ENCODE measurements around the gene DYNLT4.
"Not testable (repeated sequence)": the region's sequence is repeated elsewhere in the genome, so short reads cannot be mapped to it uniquely, and the experiment has no call there.

The DYNLT4 gene

DNA sequence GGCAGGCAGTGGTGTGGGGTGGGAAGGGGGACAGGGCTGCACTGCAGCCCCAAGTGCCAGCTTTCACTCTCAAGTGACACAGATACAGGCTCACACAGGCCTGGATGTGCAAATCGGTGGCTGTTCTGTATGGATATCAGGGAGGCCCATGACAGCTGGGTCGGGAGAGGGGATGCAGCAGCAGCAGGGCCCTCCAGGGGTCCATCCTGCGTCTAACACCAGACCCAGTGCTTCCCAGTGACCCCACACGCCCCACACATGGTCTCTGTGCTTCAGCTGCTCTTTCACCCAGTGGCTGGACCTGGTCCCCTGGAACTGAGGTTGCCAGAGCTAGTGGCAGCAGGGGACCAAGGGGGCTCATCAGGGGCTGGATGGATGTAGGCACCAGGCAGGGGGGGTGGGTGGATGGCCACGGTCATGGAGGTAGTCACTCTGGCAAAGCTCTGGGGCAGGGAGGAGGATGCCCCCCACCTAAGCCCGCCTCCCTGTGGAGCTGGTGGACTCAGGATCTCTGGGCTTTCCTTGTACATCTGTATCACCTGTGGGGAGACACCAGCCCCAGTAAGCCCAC lies 15.1 kb upstream of the DYNLT4 start:
- no peak for DNase-seq
- Mint-ChIP-seq H3K27me3 (no peaks in the 10 kb centered on the region), H3K27ac (no peak overlapping the region), H3K4me3 (no peak overlapping the region), H3K4me1 (ENCODE audit: low read depth) (peaks cover 35% of the 10 kb centered on the region), H3K36me3 (ENCODE audit: low read depth) (peaks cover 4% of the 10 kb centered on the region), H3K9me3 (no peaks in the 10 kb centered on the region)

DNA sequence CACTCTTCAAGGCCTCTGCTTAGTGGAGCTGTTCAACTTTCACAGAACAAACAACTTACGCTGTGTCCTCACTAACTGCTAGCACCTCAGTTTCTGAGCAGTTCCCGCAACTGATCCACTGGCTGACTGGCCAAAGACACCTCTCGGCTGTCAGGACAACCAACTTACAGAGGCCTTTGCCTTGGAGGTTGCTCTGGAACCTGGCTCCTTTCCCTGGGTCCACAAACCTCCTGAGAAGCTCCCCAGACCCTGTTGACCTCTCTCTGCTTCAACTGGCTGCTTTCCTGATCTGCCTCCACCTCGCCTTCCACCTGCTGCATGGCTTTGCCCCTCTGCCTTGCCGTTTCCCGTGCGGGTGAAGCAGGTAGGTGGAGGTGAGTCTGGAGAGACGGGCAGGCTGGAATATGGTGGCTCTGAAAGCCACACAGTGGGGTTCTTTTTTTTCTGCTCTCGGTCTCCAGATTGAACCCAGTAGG lies 14.1 kb upstream of the DYNLT4 start:
- peak overlapping the region; percentile 88 for H3K4me3 Mint-ChIP-seq
- H3K27me3 Mint-ChIP-seq, result no peaks in the 10 kb centered on the region
- H3K36me3 Mint-ChIP-seq (ENCODE audit: low read depth), result peaks cover 5% of the 10 kb centered on the region
- H3K4me1 Mint-ChIP-seq (ENCODE audit: low read depth), result peaks cover 39% of the 10 kb centered on the region
- DNase-seq, result no peak
- H3K9me3 Mint-ChIP-seq, result no peaks in the 10 kb centered on the region
- peak overlapping the region; percentile 100 for H3K27ac Mint-ChIP-seq

DNA sequence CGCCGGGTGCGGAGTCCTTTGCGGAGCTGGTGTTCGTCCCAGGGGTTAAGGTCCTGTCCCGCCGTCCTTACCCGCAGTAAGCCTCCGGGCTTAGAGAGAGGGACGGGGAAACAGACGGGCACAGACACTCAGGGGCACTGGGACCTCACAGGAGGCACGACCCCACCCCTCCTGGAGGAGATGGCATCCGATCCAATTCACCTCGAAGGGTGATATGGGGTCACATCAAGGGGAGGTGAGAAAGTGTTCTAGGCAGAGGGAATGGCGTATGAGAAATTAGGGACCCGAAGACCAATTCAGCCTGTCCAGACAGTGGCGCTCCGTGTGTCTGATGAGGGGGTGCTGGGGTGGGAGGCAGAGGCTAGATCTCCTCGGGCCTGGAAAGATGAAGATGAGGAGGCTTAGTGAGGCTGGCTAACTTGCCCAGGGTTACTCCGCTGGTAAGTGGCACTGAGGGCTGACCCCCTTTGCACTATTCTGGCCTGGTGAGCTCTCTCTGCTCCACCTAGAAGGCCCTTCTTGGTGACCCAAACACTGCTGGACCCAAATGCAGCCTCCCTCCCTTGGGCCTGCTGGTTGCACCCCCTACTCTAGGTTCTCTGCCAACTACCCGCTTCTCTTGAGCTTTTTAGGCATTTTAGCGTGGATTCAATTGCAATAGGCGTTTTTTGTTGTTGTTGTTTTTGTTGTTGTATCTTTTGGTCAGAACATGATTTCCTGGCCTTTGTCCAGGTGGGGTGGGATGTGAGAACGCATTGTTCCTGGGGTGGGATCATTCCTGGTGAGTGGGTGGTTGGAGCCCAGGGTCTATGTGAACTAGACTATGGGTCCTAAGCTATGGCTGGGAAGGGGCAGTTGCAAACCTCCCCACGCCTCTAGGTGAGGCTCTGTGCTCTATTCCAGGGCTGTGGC lies 13.4 kb upstream of the DYNLT4 start:
- no peak for DNase-seq
- peak overlapping the region; percentile 88 for H3K4me3 Mint-ChIP-seq
- peaks cover 10% of the 10 kb centered on the region for H3K36me3 Mint-ChIP-seq (ENCODE audit: low read depth)
- H3K9me3 Mint-ChIP-seq, result no peaks in the 10 kb centered on the region
- H3K4me1 Mint-ChIP-seq (ENCODE audit: low read depth), result peaks cover 42% of the 10 kb centered on the region
- H3K27ac Mint-ChIP-seq, result peak overlapping the region; percentile 100
- H3K27me3 Mint-ChIP-seq, result no peaks in the 10 kb centered on the region

DNA sequence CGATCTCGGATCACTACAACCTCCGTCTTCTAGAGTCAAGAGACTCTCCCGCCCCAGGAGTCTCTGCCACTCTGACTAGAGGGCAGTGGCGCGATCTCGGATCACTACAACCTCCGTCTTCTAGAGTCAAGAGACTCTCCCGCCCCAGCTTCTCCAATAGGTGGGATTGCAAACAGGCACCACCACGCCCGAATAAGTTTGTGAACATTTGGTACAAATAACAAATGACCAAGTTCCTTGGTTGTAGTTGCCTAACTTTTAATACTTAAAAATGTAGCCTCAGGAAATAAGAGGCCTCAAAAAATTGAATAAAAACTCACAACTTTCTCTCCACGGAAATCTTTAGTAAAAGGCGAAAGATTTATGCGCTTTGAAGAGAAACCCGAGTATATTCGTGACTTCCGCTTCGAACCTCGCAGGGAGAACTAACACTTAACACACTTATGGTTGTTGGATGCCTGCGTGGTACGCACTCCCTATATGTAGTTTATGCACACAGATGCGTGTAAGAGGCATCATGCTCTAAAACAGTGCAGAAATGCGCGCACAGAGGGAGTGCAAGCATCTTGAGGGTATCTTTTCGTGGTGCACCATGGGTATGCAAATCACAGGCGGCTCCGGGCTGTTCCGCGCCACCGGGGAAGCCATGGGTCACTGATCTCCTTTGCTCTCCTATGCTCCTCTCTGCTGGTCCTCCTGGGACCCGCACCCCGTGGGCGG lies 12.6 kb upstream of the DYNLT4 start:
- peaks cover 50% of the 10 kb centered on the region for H3K4me1 Mint-ChIP-seq (ENCODE audit: low read depth)
- no peaks in the 10 kb centered on the region for H3K27me3 Mint-ChIP-seq
- peak; percentile 91 for DNase-seq
- peaks cover 18% of the 10 kb centered on the region for H3K36me3 Mint-ChIP-seq (ENCODE audit: low read depth)
- peak overlapping the region; percentile 88 for H3K4me3 Mint-ChIP-seq
- H3K27ac Mint-ChIP-seq, result peak overlapping the region; percentile 100
- H3K9me3 Mint-ChIP-seq, result no peaks in the 10 kb centered on the region

DNA sequence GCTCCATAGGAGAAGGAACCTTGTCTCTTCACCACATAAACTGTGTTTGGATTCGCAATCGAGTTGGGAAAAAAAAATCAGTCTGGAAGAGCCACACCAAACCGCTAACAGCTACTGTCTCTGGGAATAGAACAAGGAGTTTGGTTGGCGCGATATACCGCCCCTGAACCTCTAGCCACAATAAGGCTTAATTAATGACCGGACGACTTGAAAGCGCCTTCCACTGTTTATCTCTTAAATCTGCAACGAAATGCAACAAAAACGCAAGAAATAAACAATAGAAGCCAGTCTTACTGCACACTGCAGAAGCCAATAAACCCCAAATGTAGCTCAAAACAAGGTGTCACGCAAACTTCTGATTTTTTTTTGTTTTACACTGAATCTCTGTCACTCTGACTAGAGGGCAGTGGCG lies 12.1 kb upstream of the DYNLT4 start:
- Mint-ChIP-seq H3K27me3 (no peaks in the 10 kb centered on the region), H3K4me1 (ENCODE audit: low read depth) (peaks cover 52% of the 10 kb centered on the region), H3K27ac (peak overlapping the region; percentile 100), H3K9me3 (no peaks in the 10 kb centered on the region), H3K4me3 (peak overlapping the region; percentile 88), H3K36me3 (ENCODE audit: low read depth) (peaks cover 24% of the 10 kb centered on the region)
- no peak for DNase-seq

DNA sequence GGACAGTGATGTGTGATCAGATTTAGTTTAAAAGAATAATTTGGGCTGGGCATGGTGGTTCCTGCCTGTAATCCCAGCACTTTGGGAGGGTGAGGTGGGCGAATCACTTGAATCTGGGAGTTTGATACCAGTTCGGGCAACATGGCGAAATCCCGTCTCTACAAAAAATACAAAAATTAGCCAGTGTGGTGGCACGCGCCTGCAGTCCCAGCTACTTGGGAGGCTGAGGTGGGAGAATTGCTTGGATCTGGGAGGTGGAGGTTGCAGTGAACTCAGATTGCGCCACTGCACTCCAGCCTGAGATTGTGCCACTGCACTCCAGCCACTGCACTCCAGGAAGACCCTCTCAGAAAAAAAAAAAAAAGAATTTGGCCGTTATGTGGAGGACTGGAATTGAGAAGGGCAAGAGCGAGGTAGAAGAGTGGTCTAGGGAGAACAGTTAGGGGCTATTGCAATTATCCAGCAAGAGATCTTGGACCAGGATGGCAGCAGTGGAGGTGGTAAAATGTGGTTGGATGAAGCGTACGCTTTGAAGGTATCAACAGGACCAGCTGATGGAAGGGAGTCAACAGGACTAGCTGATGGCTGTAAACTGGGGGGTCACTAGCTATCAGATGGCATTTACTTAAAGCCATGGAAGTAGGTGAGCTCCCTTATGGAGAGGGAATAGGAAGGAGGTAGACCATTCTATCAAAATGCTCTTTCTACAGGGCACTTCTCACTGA lies 10.8 kb upstream of the DYNLT4 start:
- Mint-ChIP-seq H3K4me3 (peak overlapping the region; percentile 16), H3K4me1 (ENCODE audit: low read depth) (peaks cover 58% of the 10 kb centered on the region), H3K9me3 (no peaks in the 10 kb centered on the region), H3K27me3 (no peaks in the 10 kb centered on the region), H3K27ac (peak overlapping the region; percentile 68), H3K36me3 (ENCODE audit: low read depth) (peaks cover 29% of the 10 kb centered on the region)
- no peak for DNase-seq

DNA sequence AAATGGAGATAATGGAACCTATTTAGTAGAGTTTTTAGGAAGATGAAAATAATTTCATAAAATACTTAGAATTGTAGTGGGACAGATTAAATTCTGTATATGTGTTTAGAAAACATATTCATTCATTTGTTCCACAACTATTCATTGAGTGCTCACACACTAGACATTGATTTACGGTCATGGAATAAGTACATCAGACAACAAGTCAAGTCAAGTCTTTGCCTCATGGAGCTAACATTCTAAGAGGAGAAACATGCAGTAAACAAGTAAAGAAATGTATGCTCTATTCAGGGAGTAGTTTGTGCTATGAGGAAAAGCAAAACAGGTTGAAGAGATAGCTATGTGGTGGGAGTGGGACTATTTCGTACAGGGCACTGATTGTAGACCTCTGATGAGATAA lies 10.2 kb upstream of the DYNLT4 start:
- no peak for DNase-seq
- peaks cover 65% of the 10 kb centered on the region for H3K4me1 Mint-ChIP-seq (ENCODE audit: low read depth)
- H3K9me3 Mint-ChIP-seq, result no peaks in the 10 kb centered on the region
- no peaks in the 10 kb centered on the region for H3K27me3 Mint-ChIP-seq
- H3K4me3 Mint-ChIP-seq, result no peak overlapping the region
- H3K36me3 Mint-ChIP-seq (ENCODE audit: low read depth), result peaks cover 29% of the 10 kb centered on the region
- peak overlapping the region; percentile 34 for H3K27ac Mint-ChIP-seq

DNA sequence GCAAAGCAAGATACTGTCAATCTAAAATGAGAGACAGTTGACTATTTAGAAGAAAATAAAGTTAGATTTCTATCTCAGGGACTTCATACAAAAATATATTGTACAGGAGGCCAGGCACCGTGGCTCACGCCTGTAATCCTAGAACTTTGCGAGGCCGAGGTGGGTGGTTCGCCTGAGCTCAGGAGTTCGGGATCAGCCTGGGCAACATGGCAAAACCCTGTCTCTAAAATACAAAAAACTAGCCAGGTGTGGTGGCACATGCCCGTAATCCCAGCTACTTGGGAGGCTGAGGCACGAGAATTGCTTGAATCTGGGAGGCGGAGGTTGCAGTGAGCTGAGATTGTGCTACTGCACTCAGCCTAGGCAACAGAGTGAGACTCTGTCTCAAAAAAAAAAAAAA lies 8.8 kb upstream of the DYNLT4 start:
- DNase-seq, H3K4me3 Mint-ChIP-seq, H3K9me3 Mint-ChIP-seq, H3K27me3 Mint-ChIP-seq: not testable (repeated sequence)
- Mint-ChIP-seq H3K36me3 (ENCODE audit: low read depth) (peaks cover 43% of the 10 kb centered on the region), H3K27ac (peak overlapping the region; percentile 99), H3K4me1 (ENCODE audit: low read depth) (peaks cover 77% of the 10 kb centered on the region)

DNA sequence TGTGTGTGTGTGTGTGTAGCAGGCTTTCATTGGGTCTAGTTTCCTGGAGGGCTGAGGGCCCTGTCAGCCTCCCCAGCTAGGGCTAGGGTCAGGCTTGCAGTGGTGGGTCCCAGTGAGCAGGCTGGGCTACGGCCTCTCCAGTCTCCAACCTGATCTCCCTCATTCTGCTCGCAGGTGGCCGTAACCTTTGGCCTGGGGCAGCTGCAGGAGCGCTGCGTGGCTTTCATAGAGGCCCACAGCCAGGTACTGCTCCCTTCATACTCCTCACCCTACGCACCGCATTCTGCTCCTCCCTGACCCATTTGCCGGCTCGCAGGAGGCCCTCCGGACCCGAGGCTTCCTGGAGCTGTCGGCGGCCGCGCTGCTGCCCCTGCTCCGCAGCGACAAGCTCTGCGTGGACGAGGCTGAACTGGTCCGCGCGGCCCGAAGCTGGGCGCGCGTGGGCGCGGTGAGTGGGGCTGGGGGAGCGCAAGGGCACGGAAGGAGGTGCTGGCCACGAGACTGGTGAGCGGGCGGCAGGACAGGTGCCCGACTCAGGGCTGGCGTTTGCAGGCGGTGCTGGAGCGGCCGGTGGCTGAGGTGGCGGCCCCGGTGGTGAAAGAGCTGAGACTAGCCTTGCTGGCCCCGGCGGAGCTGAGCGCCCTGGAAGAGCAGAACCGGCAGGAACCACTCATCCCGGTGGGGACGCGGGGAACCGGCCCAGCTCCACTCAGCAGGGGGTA lies 5.8 kb upstream of the DYNLT4 start:
- DNase-seq, result no peak
- Mint-ChIP-seq H3K27me3 (no peaks in the 10 kb centered on the region), H3K27ac (peak overlapping the region; percentile 99), H3K36me3 (ENCODE audit: low read depth) (peaks cover 66% of the 10 kb centered on the region), H3K4me1 (ENCODE audit: low read depth) (peaks cover 78% of the 10 kb centered on the region), H3K4me3 (peak overlapping the region; percentile 80), H3K9me3 (no peaks in the 10 kb centered on the region)

DNA sequence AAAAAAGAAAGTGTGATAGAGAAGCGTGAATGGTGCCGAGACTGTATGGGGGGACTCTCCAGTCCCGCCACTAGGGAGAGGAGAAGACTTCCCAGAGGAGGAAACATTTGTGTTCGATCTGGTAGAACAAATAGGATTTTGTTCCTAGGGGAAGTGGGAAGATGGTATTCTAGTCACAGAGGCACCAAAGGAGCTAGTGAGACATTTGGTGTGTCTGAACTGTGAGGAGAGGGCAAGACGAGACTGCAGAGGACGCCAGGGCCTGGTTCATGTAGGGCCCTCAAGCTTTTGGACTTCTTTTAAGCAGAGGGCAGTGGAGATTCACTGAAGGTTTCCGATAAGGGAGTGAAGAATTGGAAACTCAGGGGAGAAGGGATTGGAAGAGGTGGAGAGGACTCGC lies 4.1 kb upstream of the DYNLT4 start:
- Mint-ChIP-seq H3K27ac (peak overlapping the region; percentile 99), H3K9me3 (no peaks in the 10 kb centered on the region), H3K36me3 (ENCODE audit: low read depth) (peaks cover 76% of the 10 kb centered on the region), H3K4me3 (peak overlapping the region; percentile 80), H3K4me1 (ENCODE audit: low read depth) (peaks cover 86% of the 10 kb centered on the region), H3K27me3 (no peaks in the 10 kb centered on the region)
- DNase-seq, result no peak

DNA sequence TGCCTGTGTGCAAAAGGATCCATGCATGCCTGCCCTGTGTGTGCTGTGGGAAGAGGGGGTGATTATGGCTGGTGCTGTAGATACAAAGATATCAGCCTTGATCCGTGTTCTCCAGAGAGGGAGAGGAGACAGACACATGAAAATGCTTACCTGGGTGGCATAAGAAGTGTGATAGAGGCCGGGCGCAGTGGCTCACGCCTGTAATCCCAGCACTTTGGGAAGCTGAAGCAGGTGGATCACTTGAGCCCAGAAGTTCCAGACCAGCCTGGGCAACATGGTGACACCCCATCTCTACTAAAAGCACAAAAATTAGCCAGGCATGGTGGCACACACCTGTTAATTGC lies 3.6 kb upstream of the DYNLT4 start:
- H3K36me3 Mint-ChIP-seq (ENCODE audit: low read depth), result peaks cover 75% of the 10 kb centered on the region
- H3K9me3 Mint-ChIP-seq, H3K27me3 Mint-ChIP-seq, DNase-seq: not testable (repeated sequence)
- peak overlapping the region; percentile 80 for H3K4me3 Mint-ChIP-seq
- peak overlapping the region; percentile 99 for H3K27ac Mint-ChIP-seq
- H3K4me1 Mint-ChIP-seq (ENCODE audit: low read depth), result peaks cover 86% of the 10 kb centered on the region

DNA sequence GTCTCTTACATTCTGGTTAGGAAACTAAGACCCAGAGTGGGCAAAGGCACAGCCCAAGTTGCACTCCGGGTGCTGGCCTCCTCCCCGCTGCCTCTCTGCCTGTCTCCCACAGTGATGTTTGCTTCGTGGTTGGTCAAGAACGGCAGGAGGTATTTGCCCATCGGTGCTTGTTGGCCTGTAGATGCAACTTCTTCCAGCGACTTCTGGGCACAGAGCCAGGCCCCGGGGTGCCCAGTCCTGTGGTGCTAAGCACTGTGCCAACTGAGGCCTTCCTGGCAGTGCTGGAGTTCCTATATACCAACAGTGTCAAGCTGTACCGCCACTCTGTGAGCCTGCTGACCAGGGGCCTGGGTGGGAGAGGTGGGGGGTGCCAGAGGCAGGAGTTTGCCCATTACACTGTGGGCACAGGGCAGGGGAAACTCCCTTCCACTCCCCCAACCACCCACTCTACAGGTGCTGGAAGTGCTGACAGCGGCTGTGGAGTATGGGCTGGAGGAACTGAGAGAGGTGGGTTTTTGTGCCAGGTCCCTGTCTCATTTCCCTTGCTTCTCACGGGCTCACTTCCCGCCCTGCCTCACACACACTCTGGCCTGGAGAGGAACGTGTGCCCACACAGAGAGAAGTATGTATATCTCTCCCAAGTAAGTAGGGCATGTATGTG lies 3.1 kb upstream of the DYNLT4 start:
- H3K27ac Mint-ChIP-seq, result peak overlapping the region; percentile 99
- peak overlapping the region; percentile 80 for H3K4me3 Mint-ChIP-seq
- peaks cover 75% of the 10 kb centered on the region for H3K36me3 Mint-ChIP-seq (ENCODE audit: low read depth)
- peaks cover 86% of the 10 kb centered on the region for H3K4me1 Mint-ChIP-seq (ENCODE audit: low read depth)
- no peaks in the 10 kb centered on the region for H3K27me3 Mint-ChIP-seq
- H3K9me3 Mint-ChIP-seq, result no peaks in the 10 kb centered on the region
- DNase-seq, result peak; percentile 65

Data from activated T-cell treated with anti-CD3 and anti-CD28 coated beads, Interleukin-2, amount 50 U/mL, for 24 hours (primary cell).